GM19397 (cell line): ENCODE data around the gene MECP2.
"Not testable (repeated sequence)": the region's sequence is repeated elsewhere in the genome, so short reads cannot be mapped to it uniquely, and the experiment has no call there.

Experiments used
- ATAC-seq: cut with Tn5 transposase; IDR thresholded peaks from one replicate; pipeline ENCODE4 v1.9.1; 2021; ENCODE audit warnings: mild to moderate bottlenecking, moderate library complexity; ENCODE audit not compliant: unreplicated experiment

MECP2 gene

DNA sequence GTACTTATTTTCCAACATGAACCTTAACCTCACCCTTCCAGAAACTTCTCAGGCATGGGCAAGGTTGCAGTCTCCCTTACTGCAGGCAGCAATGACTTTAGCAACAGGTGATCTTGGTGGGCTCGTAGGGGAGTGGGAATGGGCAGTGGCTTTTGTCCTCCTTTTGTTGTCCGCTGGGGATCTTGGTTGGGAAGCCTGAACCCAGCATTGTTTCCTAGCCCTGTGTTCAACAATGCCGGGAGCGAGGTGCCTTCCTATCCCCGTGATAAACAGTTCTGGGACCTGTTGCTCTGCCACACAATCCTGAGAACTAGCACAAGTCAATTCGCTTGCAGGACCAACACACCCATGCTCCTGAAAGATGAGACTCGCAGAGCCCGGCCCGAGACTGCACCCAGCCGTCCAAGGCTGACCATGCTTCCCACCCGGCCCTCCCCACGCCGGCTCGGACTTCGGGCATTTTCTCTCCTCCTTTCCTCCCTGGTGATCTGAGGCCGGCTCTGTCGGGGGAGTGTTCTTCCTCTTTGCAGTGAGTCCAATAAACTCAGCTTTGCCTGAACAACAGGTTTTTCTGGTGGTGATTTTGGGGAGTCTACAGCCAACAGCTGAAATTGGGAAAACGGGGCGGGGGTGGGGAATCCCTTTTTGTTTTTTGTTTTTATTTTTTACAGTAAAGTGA, 98.0 kb downstream of the MECP2 start:
- ATAC-seq: no peak

DNA sequence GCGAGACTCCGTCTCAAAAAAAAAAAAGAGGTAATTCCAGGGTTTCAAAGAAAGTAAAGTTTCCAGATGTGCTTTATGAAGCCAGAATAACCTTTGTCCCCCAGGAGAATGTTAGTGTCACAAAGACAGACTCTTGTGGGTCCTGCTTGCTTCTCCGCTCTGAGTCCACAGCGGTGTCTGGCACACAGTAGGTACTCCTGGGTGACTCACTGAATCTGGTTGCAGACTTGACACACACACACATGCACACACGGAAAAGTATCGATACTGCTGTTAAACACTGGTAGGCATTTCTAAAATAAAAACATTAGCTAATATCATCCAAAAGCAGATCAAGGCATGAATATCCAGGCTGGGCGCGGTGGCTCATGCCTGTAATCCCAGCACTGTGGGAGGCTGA, 102.0 kb downstream of the MECP2 start:
- no peak for ATAC-seq

DNA sequence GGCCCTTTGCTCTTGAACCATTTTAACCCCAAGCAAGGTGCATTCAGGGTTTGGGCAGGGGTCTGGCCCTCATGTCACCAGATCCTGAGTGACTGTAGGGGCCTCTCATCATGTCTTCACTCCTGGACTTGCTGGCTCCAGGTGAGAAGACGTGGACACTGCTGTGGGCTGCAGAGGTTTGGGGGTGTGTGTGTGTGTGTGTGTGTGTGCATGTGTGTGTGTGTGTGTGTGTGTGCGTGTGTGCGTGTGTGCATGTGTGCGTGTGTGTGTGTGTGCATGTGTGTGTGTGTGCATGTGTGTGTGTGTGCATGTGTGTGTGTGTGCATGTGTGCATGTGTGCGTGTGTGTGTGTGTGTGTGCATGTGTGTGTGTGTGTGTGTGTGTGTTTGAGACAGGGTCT, 103.1 kb downstream of the MECP2 start:
- ATAC-seq: not testable (repeated sequence)

DNA sequence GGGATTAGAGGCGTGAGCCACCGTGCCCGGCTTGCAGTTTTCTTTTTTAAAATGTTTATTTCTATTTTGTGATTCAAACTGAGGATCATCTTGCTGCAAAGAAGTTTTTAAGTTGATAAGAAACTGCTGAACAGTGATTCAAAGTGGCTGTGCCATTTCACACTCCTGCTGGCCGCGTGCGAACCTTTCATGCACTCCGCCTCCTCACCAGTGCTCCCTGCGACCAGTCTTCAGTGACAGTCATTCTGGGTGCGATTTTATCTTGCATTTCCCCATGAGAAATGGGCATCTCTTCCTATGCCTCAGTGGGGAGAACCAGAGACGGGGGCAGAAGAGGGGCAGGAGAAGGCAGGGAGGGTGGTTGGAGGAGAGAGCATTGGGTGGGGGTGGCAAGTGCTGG, 103.5 kb downstream of the MECP2 start:
- ATAC-seq: no peak

DNA sequence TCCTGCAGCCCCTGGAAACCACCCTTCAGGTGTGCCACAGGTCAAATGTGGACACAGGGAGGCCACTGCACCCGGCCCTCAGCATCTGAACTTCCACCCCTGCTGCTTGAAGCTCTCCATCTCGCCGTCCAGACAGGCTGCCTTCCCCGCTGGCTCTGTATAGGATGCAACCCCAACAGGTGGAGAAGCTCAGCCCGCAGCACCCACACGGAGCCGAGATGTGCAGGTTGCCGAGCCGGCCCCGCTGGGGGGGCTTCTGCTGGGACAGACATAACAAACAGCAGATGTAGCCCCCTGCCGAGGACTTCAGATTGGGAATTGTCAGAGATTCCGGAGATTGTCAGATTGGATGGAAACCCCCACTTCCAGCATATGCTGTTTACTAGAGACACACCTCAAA, 104.4 kb downstream of the MECP2 start:
- no peak for ATAC-seq

DNA sequence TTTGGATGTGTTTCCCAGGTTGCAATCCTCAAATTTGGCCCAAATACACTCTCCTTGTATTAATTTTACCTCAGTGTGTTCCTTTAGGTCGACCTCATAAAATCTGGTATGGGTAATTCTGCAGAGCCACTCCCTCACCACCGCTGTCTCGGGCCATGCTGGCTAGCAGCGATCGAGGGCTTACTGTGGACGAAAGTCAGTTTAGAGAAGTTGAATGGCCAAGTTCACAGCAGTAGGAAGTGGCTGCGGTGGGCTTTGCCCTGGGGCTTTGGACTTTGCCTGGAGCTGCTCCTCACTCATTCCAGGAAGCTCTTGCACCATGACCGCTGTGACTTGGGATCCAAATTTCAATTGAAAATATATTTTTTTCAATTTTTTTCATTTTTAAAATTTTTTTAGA, 105.3 kb downstream of the MECP2 start:
- ATAC-seq: no peak

DNA sequence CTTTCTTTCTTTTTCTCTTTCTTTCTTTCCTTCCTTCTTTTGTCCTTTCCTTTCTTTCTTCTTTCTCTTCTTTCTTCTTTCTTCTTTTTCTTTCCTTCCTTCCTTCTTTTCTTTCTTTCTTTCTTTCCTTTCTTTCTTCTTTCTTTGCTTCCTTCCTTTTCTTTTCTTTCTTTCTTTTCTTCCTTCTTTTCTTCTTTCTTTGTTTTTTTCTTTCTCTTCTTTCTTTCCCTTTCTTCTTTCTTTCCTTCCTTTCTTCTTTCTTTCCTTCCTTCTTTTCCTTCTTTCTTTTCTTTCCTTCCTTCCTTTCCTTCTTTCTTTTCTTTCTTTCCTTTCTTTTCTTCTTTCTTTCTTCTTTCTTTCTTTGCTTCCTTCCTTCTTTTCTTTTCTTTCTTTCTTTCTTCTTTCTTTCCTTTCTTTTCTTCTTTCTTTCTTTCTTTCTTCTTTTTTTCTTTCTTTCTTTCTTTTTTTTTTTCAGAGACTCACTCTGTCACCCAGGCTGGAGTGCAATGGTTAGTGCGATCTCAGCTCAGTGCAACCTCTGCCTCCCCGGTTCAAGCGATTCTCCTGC, 106.4 kb downstream of the MECP2 start:
- ATAC-seq: no peak

DNA sequence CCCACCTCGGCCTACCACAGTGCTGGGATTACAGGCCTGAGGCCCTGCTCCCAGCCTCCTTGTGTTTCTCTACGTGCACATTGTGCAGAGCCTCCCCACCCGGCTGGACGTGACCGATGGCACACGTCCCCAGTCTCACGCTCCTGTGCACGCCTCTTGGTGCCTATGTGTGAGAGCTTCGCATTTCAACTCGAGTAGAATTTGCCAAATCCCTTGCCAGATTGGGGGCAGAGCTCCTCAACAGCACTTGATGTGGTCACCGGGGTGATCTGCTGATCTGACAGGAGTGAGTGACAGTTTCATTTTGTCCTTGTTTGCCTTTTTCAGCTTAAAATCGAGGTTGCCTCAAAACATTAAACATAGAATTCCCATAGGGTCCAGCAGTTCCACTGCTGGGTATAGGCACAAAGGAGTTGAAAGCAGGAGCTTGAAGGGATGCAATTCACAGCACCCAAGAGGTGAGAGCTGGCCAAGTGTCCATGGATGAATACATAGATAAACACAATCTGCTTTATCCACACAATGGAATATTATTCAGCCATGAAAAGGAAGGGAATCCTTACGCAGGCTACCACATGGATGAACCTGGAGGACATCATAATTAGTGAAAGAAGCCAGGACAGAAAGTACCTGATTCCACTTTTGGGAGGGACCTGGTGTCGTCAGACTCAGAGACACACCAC, 107.4 kb downstream of the MECP2 start:
- ATAC-seq: no peak

DNA sequence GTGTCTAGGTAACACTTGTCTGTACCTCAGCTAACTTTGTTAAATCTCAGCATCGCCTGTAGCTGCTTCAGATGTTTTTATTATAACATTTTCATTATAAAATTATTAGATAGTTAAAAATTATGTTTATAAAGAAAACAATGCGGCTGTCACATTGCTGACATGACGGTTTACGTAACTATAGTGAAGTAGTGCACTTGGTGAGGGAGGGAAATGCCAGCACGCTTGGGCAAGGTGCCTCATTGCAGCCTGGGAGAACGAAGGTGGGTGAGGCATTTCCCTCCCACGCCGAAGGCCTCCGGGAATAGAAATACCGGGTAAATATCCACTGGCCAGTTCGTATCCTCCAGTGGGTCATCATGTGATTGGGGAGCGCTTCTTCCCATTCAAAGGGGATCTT, 109.0 kb downstream of the MECP2 start:
- ATAC-seq: no peak

DNA sequence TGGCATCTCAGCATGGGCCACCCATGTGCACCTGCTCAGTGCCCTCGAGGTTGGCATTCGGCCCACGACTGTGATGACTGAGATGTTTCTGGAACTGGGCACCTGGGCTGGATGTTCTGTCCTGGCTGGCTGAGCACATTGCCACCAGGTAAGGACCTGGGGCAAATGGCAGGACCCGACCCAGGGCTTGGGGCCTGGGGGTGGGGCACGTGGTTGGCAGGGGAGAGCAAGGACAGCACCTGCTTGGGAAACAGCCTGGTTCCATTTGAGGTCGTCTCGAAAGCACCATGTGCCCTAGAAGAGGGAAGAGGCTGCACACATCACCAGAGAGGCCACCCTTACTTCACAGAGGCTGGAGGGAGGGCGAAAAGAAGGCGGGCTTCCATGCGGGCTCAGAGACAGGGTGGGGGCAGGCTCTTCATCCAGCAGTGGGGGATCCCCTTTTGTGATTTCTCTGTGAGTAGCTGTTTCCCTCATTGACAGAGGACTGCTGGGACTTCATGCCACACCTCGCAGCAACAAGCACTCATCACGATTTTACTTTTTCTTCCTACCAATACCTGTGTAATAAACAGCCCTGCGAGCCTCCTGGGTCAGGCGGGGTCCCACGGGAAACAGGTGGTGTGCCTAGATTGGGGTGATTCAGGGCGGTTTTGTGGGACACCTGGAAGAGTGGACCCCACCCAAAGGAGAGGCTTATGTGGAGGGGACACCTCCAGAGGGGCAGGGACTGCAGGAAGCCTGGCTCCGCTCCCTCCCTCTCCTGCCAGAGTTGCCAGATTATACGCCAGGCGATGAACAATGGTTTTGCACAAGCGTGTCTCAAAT, 113.0 kb downstream of the MECP2 start:
- no peak for ATAC-seq

DNA sequence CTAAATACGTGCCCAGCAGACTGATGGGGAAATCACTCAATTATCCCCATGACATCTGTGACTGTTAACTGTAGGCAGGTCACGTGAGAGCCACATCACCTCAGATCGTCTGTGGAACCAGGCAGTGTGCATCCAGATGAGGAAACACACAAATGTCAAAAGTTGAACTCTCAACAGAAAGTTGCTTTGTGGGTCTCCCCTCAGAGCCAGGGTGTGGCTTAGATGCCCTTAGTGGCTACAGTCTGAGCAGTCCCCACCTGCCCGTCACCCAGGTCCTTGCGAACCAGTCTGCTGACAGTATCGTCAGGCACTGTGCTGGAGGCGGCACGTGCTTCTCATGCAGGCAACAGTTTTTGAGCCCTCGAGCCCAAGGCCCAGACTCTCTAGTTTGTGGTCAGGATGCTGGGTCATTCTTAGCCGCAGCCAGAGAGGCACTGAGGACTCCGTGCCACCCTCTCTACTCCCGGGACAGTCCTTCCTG, 114.2 kb downstream of the MECP2 start:
- no peak for ATAC-seq

DNA sequence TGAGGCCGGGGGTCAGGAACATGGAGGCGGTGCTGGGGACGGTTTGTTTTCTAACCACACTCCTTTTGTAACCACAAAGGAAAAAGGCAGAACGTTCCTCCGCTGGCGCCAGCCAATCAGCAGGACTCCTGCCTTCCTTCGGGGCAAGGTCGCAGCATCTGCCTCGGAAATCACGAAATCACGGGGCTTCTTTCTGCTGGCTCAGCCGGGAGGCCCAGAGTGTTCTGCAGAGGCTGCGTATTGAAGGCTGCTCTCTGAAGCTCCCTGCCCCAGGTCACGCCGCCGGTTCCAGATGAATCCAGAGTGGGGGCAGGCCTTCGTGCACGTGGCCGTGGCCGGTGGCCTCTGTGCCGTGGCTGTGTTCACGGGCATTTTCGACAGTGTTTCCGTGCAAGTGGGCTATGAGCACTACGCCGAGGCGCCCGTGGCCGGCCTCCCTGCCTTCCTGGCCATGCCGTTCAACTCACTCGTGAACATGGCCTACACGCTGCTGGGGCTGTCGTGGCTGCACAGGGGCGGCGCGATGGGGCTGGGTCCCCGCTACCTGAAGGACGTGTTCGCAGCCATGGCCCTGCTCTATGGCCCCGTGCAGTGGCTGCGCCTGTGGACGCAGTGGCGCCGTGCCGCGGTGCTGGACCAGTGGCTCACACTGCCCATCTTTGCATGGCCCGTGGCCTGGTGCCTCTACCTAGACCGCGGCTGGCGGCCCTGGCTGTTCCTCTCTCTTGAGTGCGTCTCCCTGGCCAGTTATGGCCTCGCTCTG, 115.6 kb downstream of the MECP2 start:
- no peak for ATAC-seq

DNA sequence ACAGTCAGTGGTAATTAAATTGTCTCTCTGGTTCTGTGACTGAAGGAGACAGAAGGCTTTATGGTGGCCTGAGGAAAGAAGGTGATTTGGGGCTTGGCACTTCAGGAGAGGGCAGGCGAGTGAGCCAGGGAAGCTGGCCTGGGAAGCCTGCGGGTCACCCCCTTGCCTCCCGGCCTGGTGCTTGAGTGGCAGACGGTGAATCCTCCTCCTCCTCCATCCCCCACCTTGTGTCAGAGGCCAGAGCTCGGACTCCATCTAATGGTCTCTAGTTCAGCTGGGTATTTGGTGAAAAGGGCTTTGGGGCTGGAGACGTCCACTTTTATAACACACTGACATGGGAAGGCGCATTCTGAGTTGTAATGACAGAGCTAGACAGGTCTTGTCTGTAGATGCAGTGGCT, 116.3 kb downstream of the MECP2 start:
- ATAC-seq: no peak

DNA sequence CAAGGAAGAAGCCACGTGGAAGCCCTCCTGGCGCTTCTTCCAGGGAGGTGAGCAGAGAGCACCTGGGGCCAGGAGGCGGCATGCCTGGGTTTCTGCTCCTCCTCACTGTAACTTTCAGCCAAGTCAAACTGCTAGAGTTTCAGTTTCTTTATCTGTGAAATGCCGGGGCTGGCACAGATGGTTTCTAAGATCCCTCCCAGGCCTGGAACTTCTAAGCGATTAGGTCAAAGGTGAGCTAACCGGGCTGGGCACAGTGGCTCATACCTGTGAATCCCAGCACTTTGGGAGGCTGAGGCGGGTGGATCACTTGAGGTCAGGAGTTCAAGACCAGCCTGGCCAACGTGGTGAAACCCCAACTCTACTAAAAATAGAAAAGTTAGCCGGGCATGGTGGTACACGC, 117.1 kb downstream of the MECP2 start:
- not testable (repeated sequence) for ATAC-seq

DNA sequence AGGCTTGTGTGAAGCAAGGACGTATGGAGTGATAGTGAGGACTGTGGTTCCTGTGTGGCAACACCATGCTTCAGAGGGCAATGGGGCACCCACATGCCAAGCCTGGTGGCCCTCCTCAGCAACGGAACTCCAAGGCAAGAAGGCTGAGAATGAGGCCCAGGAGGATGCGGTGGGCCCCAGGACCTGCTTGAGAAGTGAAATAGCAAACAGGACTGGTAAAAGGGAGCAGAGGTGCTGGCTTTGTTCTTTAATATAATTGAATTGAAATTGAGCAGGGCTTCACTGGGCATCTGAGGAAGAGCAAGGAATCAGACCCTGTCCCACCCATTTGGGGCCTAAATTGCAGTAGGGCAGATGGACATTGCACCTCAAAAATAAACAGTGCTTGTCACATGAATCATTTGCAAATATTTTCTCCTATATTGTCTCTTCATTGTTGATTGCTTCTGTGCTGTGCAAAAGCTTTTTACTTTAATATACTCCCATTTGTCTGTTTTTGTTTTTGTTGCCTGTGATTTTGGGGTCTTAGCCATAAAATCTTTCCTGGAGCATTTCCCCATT, 122.7 kb downstream of the MECP2 start:
- no peak for ATAC-seq

DNA sequence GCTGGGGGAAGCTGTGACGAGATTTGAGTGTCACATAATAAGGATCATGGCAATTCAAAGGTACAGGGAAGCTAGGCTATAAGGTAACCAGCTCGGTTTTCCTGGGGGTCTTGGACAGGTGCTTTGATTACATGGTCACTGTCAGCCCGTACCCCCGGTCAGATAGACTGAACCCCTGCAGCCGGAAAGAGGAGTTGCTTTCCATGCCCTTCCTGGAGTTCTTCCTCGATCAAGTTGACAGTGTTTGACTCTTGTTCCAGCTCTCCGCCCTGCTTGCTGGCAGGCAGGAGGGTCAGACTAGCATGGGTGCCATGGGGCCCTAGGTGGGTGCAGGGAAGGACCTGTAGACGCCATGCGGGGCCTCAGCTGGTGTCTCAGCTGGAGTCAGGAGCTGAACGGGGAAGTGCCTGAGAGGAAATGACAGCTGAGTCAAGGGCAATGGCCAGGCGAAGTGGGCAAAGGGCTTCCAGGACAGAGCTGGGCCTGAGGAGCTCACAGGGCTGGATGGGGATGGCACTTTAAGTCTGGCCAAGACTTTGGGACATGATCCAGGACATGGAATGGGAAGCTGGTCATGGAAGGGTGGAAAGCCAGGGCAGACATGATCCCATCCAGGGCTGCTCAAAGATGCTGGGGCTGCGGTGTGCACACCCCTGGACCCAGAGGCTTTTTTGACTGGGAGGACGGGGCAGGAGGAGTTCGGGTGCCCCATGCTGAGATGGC, 123.4 kb downstream of the MECP2 start:
- ATAC-seq: no peak

DNA sequence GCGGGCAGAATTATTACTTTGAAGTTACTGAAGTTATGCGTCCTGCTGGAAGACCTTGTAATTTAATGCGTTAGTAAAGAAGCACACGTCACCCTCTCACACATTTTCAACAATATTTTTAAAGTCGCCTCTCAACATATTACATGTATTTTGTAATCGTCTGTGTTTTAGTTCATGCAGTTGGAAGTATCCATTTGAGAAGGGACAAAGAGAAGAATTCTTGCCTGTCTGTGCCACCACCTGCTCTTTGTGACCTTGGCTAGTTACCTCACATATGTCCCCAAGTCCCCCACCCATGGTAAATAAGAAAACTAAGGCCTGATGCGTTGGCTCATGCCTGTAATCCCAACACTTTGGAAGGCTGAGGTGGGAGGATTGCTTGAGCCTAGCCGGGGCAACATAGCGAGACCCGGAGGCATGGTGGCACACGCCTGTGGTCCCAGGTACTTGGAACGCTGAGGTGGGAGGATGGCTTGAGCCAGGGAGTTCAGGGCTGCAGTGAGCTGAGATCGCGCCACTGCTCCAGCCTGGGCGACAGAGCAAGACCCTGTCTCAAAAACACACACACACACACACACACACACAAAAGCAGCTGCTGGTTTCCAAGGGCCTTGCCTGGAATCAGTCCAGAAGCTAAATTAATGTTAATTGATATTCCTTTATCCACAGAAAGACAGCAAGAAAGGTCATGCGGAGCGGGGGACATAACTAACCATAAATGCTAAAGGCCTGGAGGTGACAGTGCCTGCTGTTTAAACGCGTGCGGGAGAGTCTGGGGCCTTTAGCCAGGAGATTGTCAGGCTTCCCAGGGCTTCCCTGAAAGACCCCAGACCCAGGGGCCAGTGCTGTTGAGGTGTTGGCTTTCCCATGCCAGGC, 124.2 kb downstream of the MECP2 start:
- no peak for ATAC-seq

DNA sequence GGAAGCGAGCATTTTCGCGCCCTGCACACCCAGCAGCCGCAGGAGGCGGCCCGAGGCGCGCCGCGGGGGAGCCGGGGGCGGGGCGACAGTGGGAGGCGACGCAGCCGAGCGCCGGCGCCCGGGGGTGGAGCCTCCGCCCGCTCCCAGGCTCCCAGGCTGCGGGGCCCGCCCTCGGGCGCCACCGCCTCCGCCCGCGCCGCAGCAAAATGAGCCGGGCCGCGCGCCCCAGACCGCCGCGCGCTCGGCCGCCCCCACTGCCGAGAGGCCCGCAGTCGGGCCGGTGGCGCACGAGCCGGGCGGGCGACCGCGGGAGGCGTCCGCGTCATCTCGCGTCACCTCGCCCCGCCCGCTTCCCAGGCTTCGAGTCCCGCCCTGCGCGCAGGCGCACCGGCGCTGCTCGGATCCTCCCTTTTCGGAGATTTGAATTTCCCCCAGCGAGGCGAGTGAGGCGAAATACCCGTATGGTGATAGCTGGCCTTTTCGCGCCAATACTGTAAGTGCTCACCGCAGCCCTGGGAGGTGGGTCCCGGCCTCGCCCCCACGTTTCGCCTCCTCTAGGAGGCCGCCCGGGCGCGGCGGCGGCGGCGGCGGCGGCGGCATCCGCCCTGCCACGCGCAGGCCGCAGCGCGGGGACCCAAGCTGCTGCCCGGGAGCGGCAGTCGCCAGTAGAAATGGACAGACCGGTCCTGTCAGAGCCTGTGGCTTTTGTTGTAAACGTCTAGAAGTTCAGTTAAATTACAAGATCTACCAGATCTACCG, 125.0 kb downstream of the MECP2 start, which contains the start of gene TMEM187:
Gene TMEM187, plus strand, starts transcription at position 387 of the 759 bp plus-strand sequence. CDS start 9,309 bp downstream, outside the sequence.
- peak; percentile 57 for ATAC-seq
